ENCODE data around the gene HBZ. TPM values are rescaled to one million over a fixed set of nuclear protein-coding genes. Genes with fewer than 3 reads are reported as not detected.

Gene HBZ
- total and polyA plus RNA-seq, 2 of the 13 experiments (the other 11 are each of a cell fraction or from before 2014, with no cell fraction given) = 0.21 TPM; not detected in 1

DNA sequence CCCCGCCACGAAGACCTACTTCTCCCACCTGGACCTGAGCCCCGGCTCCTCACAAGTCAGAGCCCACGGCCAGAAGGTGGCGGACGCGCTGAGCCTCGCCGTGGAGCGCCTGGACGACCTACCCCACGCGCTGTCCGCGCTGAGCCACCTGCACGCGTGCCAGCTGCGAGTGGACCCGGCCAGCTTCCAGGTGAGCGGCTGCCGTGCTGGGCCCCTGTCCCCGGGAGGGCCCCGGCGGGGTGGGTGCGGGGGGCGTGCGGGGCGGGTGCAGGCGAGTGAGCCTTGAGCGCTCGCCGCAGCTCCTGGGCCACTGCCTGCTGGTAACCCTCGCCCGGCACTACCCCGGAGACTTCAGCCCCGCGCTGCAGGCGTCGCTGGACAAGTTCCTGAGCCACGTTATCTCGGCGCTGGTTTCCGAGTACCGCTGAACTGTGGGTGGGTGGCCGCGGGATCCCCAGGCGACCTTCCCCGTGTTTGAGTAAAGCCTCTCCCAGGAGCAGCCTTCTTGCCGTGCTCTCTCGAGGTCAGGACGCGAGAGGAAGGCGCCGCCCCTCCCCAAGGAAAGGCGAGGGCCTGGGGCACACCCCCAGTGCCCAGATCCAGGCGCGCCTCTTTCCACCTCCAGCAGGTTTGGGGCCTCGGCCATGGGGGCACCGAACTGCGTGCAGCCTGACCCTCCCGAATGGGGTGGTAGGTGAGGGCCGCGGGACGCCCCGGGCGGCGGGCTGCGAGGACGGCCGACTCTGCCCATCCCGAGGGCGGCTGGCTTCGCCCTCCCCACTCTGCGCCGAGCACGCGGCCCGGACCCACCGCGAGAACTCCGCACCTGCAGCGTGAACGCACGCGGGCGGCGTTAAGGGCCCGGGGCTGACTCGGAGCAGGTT, 28.5 kb downstream of the HBZ start (continued):
- TF ChIP-seq, protein P1, sequence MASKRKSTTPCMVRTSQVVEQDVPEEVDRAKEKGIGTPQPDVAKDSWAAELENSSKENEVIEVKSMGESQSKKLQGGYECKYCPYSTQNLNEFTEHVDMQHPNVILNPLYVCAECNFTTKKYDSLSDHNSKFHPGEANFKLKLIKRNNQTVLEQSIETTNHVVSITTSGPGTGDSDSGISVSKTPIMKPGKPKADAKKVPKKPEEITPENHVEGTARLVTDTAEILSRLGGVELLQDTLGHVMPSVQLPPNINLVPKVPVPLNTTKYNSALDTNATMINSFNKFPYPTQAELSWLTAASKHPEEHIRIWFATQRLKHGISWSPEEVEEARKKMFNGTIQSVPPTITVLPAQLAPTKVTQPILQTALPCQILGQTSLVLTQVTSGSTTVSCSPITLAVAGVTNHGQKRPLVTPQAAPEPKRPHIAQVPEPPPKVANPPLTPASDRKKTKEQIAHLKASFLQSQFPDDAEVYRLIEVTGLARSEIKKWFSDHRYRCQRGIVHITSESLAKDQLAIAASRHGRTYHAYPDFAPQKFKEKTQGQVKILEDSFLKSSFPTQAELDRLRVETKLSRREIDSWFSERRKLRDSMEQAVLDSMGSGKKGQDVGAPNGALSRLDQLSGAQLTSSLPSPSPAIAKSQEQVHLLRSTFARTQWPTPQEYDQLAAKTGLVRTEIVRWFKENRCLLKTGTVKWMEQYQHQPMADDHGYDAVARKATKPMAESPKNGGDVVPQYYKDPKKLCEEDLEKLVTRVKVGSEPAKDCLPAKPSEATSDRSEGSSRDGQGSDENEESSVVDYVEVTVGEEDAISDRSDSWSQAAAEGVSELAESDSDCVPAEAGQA (IDR thresholded peaks at IDR 0.05; ENCODE audit: low read depth) = 0 out of 2 replicates have a peak, but pooled peaks have one; percentile 47
- TF ChIP-seq, protein P1 (CRISPR knock-in tag; IDR thresholded peaks at IDR 0.05; ENCODE audit: borderline replicate concordance) = no peak; the same call in 1 of the 2 replicates
- TF ChIP-seq, protein P2, sequence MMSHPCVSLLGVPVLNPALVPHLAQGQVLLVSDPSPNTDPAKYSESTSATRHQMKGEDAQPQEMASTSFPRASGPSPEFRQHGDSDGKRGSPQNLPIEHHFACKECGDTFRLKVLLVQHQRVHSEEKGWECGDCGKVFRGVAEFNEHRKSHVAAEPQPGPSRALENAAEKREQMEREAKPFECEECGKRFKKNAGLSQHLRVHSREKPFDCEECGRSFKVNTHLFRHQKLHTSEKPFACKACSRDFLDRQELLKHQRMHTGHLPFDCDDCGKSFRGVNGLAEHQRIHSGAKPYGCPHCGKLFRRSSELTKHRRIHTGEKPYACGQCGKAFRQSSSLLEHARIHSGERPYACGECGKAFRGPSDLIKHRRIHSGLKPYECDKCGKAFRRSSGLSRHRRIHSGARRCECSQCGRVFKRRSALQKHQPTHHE (CRISPR knock-in tag; IDR thresholded peaks at IDR 0.05; ENCODE audit: borderline replicate concordance) = peak; percentile 92; the same call in 1 of the 2 replicates
- TF ChIP-seq THYN1 (CRISPR knock-in tag; IDR thresholded peaks at IDR 0.05; ENCODE audit: borderline replicate concordance, low read depth) (no peak), CHCHD3 (CRISPR knock-in tag; IDR thresholded peaks at IDR 0.05) (peak; percentile 98), GZF1 (CRISPR knock-in tag; IDR thresholded peaks at IDR 0.05) (peak; percentile 85; the same call in 1 of the 2 replicates), FOXM1 (CRISPR knock-in tag; IDR thresholded peaks at IDR 0.05) (peak; percentile 88), SP2 (CRISPR knock-in tag; IDR thresholded peaks at IDR 0.05) (0 out of 2 replicates have a peak, but pooled peaks have one; percentile 14), ZBTB14 (CRISPR knock-in tag; IDR thresholded peaks at IDR 0.05) (peak; percentile 81), ZFAT (CRISPR knock-in tag; conservative IDR thresholded peaks at IDR 0.05) (peak; percentile 91), MZF1 (CRISPR knock-in tag; IDR thresholded peaks at IDR 0.05; ENCODE audit: borderline replicate concordance) (no peak)
- TF ChIP-seq, protein P3, sequence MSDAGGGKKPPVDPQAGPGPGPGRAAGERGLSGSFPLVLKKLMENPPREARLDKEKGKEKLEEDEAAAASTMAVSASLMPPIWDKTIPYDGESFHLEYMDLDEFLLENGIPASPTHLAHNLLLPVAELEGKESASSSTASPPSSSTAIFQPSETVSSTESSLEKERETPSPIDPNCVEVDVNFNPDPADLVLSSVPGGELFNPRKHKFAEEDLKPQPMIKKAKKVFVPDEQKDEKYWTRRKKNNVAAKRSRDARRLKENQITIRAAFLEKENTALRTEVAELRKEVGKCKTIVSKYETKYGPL (CRISPR knock-in tag; IDR thresholded peaks at IDR 0.05) = peak; percentile 88
- TF ChIP-seq, protein P4, sequence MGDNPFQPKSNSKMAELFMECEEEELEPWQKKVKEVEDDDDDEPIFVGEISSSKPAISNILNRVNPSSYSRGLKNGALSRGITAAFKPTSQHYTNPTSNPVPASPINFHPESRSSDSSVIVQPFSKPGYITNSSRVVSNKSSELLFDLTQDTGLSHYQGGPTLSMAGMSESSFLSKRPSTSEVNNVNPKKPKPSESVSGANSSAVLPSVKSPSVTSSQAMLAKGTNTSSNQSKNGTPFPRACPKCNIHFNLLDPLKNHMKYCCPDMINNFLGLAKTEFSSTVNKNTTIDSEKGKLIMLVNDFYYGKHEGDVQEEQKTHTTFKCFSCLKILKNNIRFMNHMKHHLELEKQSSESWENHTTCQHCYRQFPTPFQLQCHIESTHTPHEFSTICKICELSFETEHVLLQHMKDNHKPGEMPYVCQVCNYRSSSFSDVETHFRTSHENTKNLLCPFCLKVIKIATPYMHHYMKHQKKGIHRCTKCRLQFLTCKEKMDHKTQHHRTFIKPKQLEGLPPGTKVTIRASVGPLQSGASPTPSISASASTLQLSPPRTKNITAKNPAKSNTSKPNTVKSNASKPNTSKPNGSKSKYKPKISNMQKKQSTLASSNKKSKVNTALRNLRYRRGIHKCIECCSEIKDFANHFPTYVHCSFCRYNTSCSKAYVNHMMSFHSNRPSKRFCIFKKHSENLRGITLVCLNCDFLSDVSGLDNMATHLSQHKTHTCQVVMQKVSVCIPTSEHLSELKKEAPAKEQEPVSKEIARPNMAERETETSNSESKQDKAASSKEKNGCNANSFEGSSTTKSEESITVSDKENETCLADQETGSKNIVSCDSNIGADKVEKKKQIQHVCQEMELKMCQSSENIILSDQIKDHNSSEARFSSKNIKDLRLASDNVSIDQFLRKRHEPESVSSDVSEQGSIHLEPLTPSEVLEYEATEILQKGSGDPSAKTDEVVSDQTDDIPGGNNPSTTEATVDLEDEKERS (CRISPR knock-in tag; IDR thresholded peaks at IDR 0.05) = no peak
- TF ChIP-seq, protein P5, sequence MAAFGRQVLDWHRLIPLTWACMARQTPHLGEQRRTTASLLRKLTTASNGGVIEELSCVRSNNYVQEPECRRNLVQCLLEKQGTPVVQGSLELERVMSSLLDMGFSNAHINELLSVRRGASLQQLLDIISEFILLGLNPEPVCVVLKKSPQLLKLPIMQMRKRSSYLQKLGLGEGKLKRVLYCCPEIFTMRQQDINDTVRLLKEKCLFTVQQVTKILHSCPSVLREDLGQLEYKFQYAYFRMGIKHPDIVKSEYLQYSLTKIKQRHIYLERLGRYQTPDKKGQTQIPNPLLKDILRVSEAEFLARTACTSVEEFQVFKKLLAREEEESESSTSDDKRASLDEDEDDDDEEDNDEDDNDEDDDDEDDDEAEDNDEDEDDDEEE (CRISPR knock-in tag; IDR thresholded peaks at IDR 0.05) = peak; percentile 99
